Measurements from ENCODE around the gene CNTNAP5. TPM values are rescaled to one million over a fixed set of nuclear protein-coding genes. Genes with fewer than 3 reads are reported as not detected.

Gene CNTNAP5
- total and polyA plus RNA-seq, 2 donors (not counting 1 experiment from before 2014, with no cell fraction given): not detected

DNA sequence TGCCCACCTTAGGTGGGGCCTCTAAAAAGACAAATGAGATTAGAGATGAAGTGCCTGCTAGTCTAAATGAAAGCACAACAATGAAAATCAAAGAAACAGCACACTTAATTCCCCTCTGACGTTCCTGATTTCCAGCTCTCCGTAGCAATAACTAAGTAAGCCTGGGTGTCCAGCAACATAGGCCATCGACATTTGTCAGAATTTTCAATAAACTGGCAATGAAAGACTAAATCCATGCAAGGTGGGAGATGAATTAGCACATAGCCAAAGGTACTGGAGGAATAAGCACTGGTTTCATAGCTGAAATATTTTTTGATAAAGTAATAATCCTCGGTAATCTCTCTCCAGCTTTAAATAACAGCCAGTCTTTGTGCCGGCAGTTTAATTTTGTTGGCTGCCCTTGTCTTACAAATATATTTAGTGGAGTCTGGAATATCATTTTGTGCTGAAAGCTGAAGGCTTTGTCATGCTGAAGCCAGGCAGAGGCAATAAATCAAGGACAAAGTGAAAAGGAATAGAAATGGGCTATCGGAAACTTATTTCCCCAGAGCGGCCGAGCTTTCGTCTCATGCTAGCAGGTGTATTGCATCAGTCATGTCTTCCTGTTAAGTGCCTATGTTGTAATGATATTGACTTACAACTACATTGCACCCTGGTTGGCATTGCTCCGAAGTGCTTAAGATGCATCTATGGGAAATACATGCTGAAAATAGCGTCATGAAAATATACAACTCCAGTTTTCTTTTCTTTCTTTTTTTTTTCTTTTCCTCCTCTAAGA, 790.1 kb downstream of the CNTNAP5 start:
- no peaks in the 10 kb centered on the region for H4K20me1 ChIP-seq (ENCODE audit: control insufficient read depth, insufficient read depth, low read length, poor library complexity, severe bottlenecking)
- WGBS (ENCODE audit: insufficient coverage): 85% methylated on average over 6 of the region's 11 CpGs
- no peaks in the 10 kb centered on the region for H3K9me3 ChIP-seq (ENCODE audit: control extremely low read depth in 1 of 3, control insufficient read depth in 2 of 3, insufficient read depth in 1 of 3, low read length in 2 of 3)
- intact Hi-C loops (cut with micrococcal nuclease): no loop called here
- no peak overlapping the region for H3K27ac ChIP-seq (ENCODE audit: low read length in 2 of 2)
- no peak overlapping the region for H3K4me2 ChIP-seq (replicated peaks; ENCODE audit: low read depth, low read length, poor library complexity, severe bottlenecking)
- DNase-seq: no peak
- H3K9ac ChIP-seq (ENCODE audit: low read length): no peak overlapping the region
- H3K4me3 ChIP-seq (ENCODE audit: control extremely low read depth in 1 of 5, extremely low read depth in 1 of 5, insufficient read depth in 1 of 5, low read depth in 2 of 5, low read length in 4 of 5): no peak overlapping the region
- no peak overlapping the region for H2AFZ ChIP-seq (ENCODE audit: insufficient read depth, low read depth, low read length, poor library complexity, severe bottlenecking)
- Mint-ChIP-seq H3K27me3 (no peaks in the 10 kb centered on the region), H3K4me3 (no peak overlapping the region), H3K4me1 (no peaks in the 10 kb centered on the region), H3K27ac (no peak overlapping the region), H3K9me3 (ENCODE audit: insufficient read depth) (no peaks in the 10 kb centered on the region)
- ChIA-PET CTCF (no interaction called here), POLR2A (no interaction called here)
- no peaks in the 10 kb centered on the region for H3K36me3 ChIP-seq (replicated peaks in 1 of 2; ENCODE audit: control extremely low read depth in 1 of 2, control insufficient read depth in 1 of 2, extremely low read depth in 1 of 2, insufficient read depth in 2 of 2, low read length in 1 of 2)
- no peak for TF ChIP-seq EZH2 (IDR thresholded peaks at IDR 0.05; ENCODE audit: borderline replicate concordance, insufficient read depth, low read depth, low read length, poor library complexity, severe bottlenecking)
- TF ChIP-seq, protein P1, sequence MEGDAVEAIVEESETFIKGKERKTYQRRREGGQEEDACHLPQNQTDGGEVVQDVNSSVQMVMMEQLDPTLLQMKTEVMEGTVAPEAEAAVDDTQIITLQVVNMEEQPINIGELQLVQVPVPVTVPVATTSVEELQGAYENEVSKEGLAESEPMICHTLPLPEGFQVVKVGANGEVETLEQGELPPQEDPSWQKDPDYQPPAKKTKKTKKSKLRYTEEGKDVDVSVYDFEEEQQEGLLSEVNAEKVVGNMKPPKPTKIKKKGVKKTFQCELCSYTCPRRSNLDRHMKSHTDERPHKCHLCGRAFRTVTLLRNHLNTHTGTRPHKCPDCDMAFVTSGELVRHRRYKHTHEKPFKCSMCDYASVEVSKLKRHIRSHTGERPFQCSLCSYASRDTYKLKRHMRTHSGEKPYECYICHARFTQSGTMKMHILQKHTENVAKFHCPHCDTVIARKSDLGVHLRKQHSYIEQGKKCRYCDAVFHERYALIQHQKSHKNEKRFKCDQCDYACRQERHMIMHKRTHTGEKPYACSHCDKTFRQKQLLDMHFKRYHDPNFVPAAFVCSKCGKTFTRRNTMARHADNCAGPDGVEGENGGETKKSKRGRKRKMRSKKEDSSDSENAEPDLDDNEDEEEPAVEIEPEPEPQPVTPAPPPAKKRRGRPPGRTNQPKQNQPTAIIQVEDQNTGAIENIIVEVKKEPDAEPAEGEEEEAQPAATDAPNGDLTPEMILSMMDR (IDR thresholded peaks at IDR 0.05): no peak
- H3K27me3 ChIP-seq (replicated peaks in 1 of 4; ENCODE audit: control extremely low read depth in 1 of 4, control insufficient read depth in 3 of 4, insufficient read depth in 4 of 4, low read length in 3 of 4): no peaks in the 10 kb centered on the region
- no peaks in the 10 kb centered on the region for H3K79me2 ChIP-seq (ENCODE audit: control insufficient read depth, insufficient read depth, low read length)
- ATAC-seq (ENCODE audit: low read depth): no peak
- H3K4me1 ChIP-seq (ENCODE audit: control insufficient read depth in 2 of 2, insufficient read depth in 2 of 2, low read length in 2 of 2): no peaks in the 10 kb centered on the region

DNA sequence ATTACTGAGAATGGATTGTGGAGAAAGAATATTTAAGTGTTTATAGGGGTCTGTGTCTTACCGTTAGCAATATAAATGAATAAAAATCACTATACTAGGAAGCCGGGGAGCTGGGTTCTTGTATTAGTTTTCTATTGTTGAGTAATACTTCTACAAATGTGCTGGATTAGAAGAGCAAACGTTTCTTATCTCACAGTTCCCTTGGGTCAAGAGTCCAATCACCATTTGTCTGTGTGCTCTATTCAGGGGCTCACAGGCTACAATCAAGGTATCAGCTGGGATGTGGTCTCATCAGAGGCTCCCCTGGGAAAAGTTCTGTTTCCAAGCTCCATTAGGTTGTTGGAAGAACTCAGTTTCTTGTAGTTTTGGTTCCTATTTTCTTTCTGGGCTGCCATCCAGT, 790.9 kb downstream of the CNTNAP5 start:
- no peak overlapping the region for H3K9ac ChIP-seq (ENCODE audit: low read length)
- intact Hi-C loops (cut with micrococcal nuclease): no loop called here
- Mint-ChIP-seq H3K9me3 (ENCODE audit: insufficient read depth) (no peaks in the 10 kb centered on the region), H3K4me1 (no peaks in the 10 kb centered on the region), H3K27me3 (no peaks in the 10 kb centered on the region), H3K4me3 (no peak overlapping the region), H3K27ac (no peak overlapping the region)
- H3K27me3 ChIP-seq (replicated peaks in 1 of 4; ENCODE audit: control extremely low read depth in 1 of 4, control insufficient read depth in 3 of 4, insufficient read depth in 4 of 4, low read length in 3 of 4): no peaks in the 10 kb centered on the region
- WGBS (ENCODE audit: insufficient coverage): 71% methylated on average over 1 of the region's 3 CpGs
- no peaks in the 10 kb centered on the region for H3K4me1 ChIP-seq (ENCODE audit: control insufficient read depth in 2 of 2, insufficient read depth in 2 of 2, low read length in 2 of 2)
- no peak for TF ChIP-seq EZH2 (IDR thresholded peaks at IDR 0.05; ENCODE audit: borderline replicate concordance, insufficient read depth, low read depth, low read length, poor library complexity, severe bottlenecking)
- TF ChIP-seq, protein P1 (IDR thresholded peaks at IDR 0.05): no peak
- H3K9me3 ChIP-seq (ENCODE audit: control extremely low read depth in 1 of 3, control insufficient read depth in 2 of 3, insufficient read depth in 1 of 3, low read length in 2 of 3): no peaks in the 10 kb centered on the region
- no peak overlapping the region for H2AFZ ChIP-seq (ENCODE audit: insufficient read depth, low read depth, low read length, poor library complexity, severe bottlenecking)
- DNase-seq (no peak), ATAC-seq (ENCODE audit: low read depth) (no peak)
- POLR2A ChIA-PET: no interaction called here
- H3K79me2 ChIP-seq (ENCODE audit: control insufficient read depth, insufficient read depth, low read length): no peaks in the 10 kb centered on the region
- no peak overlapping the region for H3K4me3 ChIP-seq (ENCODE audit: control extremely low read depth in 1 of 5, extremely low read depth in 1 of 5, insufficient read depth in 1 of 5, low read depth in 2 of 5, low read length in 4 of 5)
- no peak overlapping the region for H3K4me2 ChIP-seq (replicated peaks; ENCODE audit: low read depth, low read length, poor library complexity, severe bottlenecking)
- H3K36me3 ChIP-seq (replicated peaks in 1 of 2; ENCODE audit: control extremely low read depth in 1 of 2, control insufficient read depth in 1 of 2, extremely low read depth in 1 of 2, insufficient read depth in 2 of 2, low read length in 1 of 2): no peaks in the 10 kb centered on the region
- H4K20me1 ChIP-seq (ENCODE audit: control insufficient read depth, insufficient read depth, low read length, poor library complexity, severe bottlenecking): no peaks in the 10 kb centered on the region
- H3K27ac ChIP-seq (ENCODE audit: low read length in 2 of 2): no peak overlapping the region
- CTCF ChIA-PET: no interaction called here
